ENCODE data around the gene ULK4.

- TF ChIP-seq CTCF (conservative IDR thresholded peaks at IDR 0.05) (no peak), ZFX (IDR thresholded peaks at IDR 0.05) (no peak)
These were observed 350.9 kb downstream of the ULK4 start for GRCh38 chr3:41611008-41611407.

Measured in C4-2B (cell line).